GM21576 (cell line): ENCODE data around the gene ST6GALNAC6.

Experiments used
- ATAC-seq: cut with Tn5 transposase; IDR thresholded peaks from one replicate; pipeline ENCODE4 v1.9.1; 2021; ENCODE audit warnings: mild to moderate bottlenecking, moderate library complexity; ENCODE audit not compliant: unreplicated experiment

ST6GALNAC6 gene

DNA sequence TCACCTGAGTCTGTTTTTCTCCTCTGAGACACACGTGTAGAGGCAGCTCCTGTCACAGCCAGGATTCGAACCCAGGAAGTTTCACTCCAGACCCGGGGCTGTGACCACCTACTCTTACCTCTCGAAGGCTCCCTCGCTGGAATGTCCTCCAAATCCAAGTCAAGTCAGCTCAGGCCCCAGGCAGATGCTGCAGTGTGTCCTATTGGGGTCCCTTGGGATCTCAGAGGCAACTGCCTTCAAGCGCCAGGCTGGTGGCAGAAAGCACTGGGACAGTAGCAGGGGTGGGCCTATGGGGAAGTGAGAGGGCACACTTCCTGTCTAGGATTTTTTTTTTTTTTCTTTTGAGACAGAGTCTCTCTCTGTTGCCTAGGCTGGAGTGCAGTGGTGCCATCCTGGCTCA lies 18.2 kb upstream of the ST6GALNAC6 start:
- ATAC-seq, result no peak

DNA sequence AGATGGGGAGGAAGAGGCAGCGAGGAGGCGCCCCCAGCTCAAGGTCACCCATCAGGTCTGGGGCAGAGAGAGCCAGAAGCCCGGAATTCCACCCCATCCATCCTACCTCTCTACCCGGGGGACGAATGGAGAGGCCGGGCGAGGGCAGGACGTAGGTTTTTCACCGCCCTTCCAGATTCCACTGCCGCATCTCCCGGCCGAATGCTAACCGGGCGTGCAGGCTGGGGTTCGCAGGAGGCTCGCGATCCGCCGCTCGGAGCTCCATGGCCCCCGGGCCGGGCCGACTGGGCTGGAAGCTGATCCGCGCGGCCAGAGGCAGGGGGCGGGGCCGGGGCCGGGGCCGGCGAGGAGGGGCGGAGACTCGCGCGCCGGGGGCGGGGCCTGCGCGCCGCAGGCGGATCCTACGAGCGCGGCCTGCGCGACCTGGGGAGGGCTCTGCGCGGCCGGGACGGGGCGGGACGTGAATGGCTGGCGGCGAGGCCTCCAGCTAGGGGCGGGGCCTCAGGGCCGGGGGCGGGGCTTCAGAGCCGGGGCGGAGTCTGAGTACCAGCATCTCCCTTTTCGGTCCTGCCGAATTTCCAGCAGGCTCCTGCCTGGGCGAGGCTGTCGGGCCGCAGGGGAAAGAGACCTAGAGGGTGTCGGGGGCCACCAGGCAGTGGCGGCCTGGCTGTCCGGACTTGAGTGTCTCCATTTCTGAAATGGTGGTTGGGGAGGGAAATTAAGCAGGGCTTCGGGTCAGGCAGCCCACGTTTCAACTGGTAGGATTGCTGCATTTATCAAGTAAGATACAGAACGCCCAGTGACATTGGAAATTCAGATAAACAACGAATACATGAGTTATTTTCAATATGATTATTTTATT lies 17.5 kb upstream of the ST6GALNAC6 start, which contains the start of gene ST6GALNAC4:
Gene ST6GALNAC4 (minus strand): TSS at position 322 of the 862 bp plus-strand sequence. CDS start 622 bp downstream, outside the sequence.
- ATAC-seq, result peak; percentile 61

DNA sequence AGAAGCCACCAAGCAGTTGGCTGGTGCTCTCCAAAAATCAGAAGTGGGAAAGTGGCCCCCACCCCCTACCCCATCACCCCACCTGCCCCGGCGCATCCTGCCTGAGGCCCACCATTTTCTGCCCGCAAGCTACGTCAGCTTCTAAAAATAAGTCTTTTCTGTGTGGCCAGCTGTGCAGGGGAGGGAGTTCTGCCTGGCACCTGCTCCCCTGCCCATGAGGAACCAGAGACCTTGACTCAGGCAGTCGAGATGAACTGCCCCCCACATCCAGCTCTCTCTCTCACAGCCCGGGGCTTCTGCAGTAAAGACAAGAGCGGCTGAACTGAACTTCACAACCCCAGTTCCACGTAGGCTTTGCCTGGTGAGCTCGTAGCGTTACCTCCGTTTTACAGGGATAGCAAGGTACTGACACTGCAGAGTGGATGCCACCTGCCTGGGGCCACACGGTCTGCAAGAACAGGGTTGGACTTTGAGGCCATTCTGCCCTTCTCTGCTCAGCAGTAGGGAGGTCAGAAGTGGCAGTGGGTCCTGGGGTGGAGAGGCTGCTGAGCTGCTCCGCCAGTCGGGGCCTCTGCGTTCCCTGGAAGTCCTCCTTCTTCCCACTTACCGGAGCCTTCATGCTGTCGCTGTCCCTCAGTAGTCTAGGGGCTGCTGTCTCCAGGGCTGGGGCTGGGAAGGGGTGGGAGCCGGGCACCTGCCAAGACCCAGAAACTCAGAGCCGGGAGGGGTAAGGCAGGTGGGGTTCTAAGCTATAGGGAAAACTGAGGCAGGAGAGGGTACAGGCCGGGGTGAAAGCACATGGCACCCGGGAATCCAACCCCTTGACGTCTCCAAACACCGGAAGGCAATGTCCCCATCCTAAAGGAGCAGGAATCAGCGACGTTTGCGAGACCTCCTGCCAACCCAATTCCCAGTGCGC lies 16.7 kb upstream of the ST6GALNAC6 start:
- no peak for ATAC-seq

DNA sequence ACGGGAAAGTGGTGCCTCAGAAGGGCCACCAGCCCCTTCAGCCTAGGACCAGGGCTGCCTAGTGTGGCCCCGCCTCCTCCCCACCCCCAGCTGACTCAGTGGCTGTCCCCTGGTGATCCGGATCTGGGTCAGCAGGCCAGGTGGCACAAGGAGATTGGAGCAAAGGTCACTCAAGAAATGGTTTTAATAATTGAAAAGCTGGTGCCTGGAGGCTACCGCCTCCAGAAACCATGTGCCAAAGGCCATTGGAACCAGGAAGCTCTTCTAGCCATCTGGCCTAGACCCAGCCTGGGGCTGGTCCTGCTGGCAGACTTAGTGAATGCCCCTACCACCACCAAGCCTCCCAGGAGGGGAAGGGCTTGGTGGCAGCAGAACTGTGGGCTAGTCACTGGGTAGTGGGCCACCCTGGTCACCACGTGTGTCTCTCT lies 15.9 kb upstream of the ST6GALNAC6 start:
- no peak for ATAC-seq

DNA sequence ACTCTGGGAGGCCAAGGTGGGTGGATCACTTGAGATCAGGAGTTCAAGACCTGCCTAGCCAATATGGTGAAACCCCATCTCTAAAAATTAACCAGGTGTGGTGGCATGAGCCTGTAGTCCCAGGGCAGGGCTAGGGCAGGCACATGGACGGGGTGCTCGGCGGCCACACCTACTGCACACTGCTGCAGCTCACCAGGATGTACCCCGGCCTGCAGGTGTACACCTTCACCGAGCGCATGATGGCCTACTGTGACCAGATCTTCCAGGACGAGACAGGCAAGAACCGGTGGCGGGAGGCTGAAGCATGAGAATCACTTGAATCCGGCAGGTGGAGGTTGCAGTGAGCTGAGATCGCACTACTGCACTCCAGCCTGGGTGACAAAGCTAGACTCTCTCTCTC lies 14.3 kb upstream of the ST6GALNAC6 start:
- ATAC-seq, result no peak

DNA sequence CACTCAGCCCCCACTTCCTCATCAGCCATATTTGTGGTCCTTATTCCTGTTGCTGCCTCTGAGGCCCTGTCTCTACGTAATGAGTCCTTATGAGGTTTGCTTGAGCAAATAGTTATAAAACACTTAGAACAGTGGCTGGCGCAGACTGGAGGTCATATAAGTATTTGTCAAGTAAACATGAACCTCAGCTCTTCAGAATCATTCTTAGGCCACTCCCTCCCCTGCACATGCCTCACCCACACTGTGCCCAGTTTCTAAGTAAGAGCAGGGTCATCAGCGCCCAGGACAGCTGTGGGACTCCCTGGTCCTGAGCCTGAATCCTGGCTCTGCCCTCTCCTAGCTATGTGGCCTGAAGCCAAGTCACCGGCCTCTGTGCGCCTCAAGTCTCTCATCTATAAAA lies 13.5 kb upstream of the ST6GALNAC6 start:
- no peak for ATAC-seq

DNA sequence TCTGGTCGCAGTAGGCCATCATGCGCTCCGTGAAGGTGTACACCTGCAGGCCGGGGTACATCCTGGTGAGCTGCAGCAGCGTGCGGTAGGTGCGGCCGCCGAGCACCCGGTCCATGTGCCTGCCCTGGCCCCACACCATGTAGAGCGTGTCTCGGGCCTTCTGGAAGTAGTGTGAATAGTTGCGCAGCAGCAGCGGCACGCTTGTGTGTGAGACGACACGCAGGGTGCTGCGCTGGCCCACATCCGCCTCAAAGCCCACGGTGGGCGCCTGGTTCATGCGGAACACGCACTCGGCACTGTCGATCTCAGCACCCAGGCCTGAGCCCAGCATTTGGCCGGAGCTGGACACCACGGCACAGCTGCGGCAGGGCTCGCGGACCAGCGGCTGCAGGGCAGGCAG lies 12.9 kb upstream of the ST6GALNAC6 start:
- ATAC-seq, result no peak

DNA sequence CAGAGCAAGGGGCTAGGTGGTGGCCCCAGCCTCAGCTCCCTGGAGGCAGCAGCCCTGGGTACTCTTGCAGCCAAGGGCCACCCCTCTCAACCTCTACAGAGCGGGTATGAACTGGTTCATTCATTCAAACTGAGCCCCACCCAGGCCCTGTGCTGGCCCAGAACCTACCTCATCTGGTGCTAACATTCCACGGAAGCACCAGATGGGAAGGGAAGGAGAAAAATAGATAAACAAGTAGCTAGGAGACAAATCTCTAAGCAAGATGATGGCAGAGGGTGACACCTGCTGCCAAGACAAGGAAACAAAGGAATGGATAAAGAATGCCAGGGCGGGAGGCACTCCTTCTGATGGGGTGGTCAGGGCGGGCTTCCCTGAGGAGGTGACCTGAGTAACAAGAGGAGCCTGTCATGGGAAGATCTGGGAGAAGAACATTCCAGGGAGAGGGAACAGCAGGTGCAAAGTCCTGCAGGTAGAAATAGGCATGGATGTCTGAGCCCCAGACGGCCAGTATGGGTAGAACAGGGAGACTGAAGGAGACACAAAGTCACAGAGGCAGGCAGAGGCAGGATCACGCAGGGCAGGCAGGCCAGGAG lies 11.3 kb upstream of the ST6GALNAC6 start:
- no peak for ATAC-seq

DNA sequence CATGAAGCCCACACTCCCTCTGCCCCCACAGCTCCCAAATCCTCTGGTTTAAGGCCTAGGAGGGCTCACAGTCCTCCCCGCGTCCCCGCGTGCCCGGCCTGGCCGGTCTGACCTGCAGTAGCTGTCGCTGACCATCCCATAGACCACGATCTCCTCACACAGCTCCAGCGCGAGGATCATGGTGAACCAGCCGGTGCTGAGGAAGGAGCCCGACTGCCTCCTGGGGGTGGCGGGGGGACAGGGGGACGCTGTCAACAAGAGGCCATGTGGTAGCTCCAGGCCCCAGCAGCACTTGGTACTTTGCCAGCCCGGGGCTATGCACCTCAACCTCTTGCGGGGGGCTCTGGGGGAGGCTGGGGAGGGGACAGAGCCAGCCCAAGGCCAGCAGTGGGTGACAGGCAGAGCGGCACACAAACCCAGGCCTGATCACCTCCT lies 10.5 kb upstream of the ST6GALNAC6 start:
- no peak for ATAC-seq

DNA sequence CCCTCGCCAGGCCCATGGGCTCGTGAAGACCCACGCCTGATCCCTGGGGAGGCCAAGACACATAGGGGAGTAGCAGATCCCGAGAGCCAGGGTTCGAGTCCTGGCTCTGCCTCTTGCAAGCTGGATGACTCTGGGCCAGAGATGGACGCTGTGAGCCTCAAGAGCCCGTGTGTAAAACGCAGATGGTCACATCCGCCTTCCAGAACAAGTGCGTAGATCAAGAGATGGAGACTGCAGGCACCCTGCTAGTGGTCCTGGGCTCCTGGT lies 9.2 kb upstream of the ST6GALNAC6 start:
- ATAC-seq, result no peak

DNA sequence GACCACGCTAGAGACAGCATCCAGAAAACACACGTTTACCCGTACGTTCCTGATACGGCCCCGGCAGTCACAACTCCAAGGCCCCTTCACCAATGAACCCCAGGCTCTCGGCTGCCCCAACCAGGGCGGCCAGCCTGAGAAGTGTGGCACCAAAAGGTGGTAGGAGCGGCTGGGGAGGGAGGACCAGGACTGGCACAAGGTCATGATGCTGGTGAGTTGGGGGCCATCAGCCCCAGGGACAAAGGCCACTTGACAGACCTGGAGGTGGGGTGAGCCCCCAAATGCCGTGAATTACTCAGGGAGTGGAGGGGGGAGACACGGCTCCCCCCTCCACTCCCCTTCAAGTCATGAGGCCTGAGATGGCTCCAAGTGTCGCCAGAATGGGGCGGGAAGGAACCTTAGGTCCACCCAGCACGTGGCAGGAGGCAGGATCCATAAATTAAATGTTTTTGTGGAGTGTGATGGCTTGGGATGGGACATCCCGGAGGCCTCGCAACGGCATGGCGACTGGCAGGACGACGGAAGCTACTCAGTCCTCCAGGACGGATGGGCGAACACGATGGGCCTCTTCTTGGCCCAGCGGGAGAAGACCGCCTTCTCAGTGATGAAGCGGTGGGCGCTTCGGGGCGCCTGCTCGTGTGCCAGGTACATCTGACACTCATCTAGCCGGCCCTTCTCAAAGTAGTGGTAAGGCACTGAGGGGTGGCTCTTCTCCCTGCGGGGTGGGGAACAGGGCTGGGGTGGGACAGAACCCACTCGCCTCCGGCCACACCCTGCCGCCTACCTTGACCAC lies 8.7 kb upstream of the ST6GALNAC6 start:
- no peak for ATAC-seq

DNA sequence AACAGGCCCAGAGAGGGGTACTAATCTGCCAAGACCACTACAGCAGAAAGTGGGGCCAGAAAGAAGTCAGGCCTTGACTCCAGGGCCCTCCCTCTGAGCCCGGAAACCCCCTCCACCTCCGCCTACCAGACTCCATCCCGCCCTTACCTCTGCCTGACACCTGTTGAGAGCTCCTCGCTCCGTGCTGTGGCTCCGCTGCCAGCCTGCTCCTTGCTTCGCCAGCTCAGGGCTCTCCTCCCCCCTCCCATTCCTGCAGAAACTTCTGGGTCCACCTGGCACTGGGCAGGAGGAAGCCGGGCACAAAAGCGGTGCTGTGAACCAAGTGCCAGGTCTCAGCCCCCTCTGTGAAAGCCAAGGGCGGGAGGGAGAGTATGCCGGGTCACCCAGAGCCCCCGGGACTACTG lies 6.4 kb upstream of the ST6GALNAC6 start:
- ATAC-seq, result no peak

DNA sequence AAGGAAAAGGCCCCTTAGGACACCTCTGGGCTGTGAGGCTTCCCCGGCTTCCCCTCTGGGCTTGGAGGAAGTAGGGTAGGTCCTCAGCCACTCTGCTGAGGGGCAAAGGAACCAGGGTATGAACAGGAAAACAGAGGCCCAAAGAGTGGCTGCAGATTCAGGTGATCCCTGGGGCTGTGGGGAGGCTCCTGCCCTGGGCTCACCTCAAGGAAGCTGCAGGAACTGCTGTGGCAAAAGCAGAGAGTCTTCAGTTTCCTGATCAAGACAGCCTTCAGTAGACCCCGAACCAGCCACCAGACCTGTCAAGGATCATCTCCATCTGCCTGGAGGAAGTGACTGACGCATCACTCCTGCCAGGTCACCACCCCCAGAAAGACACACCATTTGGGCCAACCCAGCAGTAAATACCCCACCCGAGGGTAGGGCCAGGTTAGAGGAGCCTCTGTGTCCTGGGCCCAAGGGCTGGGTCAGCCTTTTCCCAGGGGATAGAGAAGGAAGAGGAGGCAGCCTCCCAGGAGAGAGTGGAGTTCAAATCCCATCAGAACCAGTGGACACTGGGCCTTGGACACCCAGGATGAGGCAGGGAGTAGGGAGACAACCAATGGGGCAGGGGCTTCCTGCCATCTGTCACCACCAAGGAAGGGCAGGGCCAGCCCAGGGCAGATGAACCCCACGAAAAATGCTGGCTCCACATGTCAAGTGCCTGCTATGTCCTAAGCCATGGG lies 5.8 kb upstream of the ST6GALNAC6 start:
- no peak for ATAC-seq

DNA sequence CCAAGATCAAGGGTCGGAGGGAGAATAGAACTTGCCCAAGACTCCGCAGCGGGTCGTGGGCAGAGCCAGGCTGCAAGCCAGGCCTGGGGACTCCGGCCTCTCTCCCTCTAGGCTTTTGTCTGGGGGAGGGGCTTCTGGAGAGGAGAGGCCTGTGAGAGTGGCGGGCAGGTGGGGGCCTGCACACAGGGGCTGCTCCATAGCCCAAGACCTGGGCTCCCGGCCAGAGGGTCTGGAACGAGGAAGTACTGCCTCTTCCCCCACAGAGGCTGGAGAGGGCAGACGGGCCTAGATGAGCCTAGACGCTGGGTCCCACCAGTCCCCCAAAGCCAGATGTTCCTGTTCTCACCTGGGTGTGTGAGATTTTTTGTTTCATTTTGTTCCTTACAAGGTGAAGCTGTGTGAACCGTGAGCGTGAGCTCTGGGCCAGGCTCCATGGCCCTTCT lies 5.2 kb upstream of the ST6GALNAC6 start:
- ATAC-seq, result no peak

DNA sequence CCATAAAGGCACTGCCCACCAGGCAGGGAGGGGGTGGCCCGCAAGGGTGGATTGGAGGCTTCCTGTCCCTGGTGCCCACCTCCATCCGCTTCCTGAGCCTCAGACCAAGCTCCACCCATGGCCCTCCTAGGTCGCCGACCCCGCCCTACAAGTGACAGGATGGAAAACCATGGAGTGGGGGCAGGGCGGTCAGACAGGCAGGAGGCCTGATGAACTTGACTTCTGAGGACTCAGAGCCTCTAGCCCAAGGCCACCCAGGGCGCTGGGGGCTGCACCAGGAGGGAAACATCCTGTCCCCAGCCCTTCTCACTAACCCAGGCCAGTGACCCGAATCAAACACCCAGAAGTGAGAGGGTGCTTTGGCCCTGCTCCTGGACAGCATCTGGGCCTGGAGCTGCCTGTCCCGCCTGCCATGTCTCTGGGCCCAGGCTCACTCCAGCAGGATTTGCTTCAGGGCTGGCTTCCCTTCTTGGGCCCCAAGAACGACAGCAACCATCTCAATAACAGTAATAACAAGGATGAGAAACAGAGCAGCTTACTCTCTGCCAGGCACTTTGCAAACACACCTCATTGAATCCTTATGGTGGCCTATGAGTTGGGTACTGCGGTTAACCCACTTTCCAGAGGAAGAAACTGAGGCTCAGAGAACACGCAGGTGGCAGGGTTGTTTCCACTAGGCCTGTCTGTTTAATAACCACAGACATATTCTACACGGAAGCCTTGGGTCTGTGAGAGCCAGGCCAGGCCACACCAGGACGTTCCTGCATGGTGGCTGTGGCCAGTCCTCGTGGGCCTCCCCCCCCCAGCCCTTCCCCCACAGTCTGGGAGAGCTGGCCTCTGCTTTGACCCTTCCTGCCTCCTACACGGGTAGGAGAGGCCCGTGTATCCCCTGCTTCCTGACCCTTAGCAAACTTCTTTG lies 4.4 kb upstream of the ST6GALNAC6 start:
- peak; percentile 21 for ATAC-seq

DNA sequence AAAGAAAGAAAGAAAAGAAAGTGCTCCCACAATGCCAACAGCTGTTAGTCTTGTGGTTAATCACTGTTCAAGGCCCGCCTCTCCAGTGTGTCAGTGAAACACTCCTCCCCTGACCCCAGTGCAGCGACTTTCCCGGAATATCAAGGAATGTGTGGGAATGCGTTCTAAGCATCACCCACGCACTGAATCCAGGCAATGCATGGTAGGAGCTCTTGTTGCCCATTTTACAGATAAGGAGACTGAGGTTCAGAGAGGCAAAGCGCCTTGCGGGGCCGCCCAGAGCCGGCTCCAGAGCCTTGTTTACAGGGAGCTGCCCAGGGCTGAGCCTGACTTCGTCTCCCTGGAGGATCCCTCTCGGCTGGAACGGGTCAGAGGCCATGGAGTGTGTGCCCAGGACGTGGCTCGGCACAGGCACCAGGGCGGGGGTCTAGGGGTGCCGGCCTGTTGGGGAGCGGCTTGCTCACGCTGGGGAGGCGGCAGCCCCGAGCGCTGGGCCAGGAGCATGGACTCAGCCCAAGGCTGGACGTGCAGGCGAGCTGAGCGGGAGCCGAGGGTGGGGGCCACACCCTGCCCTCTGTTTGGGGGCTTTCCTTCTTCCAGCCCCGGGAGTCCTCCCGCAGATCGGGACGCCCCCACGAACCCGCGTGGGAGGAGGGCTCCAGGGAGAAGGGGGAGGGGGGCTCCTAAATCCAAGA lies 823 bp downstream of the ST6GALNAC6 start:
- peak; percentile 7 for ATAC-seq

DNA sequence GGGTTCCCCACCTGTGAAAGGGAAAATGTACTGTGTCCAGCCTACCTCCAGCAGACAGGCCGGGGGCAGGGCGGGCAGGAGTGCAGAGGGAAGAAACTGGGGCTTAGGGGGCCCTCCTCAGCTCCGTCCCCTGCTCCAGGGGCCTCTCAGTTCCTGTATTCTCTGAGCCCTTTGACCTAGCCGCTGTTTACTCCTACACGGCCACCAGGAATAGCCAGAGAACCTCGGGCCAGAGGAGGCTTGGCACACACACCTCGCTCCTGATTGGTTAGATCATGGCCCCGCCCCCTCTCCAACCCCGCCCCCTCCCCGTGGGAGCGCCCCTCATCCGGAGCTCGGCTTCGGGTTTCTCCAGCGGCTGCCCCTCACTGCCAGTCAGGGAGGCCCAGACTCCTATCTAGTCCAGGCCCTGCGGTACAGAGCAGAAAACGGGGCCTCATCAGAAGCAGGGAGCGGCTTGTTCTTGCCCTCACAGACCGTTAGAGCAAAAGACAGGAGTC lies 2.2 kb downstream of the ST6GALNAC6 start:
- no peak for ATAC-seq
